Activated CD8-positive, alpha-beta T cell treated with anti-CD3 and anti-CD28 coated beads for 36 hours (primary cell): ENCODE data around the gene RHBDL3. TPM values are rescaled to one million over a fixed set of nuclear protein-coding genes. Genes with fewer than 3 reads are reported as not detected.

Experiments
- ATAC-seq: fragments of 200-7000 bp; cut with Tn5 transposase; one replicate; pipeline ENCODE4 v1.10.0; 2021; ENCODE audit warnings: mild to moderate bottlenecking, moderate library complexity
- CTCF ChIA-PET: fragments of 350-600 bp; sonication (Branson Sonifier 250); formaldehyde crosslinking; loops from one replicate; lab custom pipeline; 2021; ENCODE audit warnings: antibody characterized with exemption; lab: Charles Lee
- POLR2A ChIA-PET: fragments of 350-600 bp; sonication (Branson Sonifier 250); formaldehyde crosslinking; loops from one replicate; lab custom pipeline; 2021; ENCODE audit warnings: antibody characterized with exemption; lab: Charles Lee
- DNase-seq: peaks from one replicate; pipeline ENCODE4 v3.0.0-alpha.2; 2020
- H3K27ac Mint-ChIP-seq: one replicate; pipeline ENCODE4 v1.8.0; 2021; ENCODE audit warnings: mild to moderate bottlenecking, mixed read lengths
- H3K27me3 Mint-ChIP-seq: one replicate; pipeline ENCODE4 v1.8.0; 2021; ENCODE audit warnings: mixed read lengths
- H3K36me3 Mint-ChIP-seq: one replicate; pipeline ENCODE4 v1.8.0; 2021; ENCODE audit warnings: low read depth, mixed read lengths
- H3K4me1 Mint-ChIP-seq: one replicate; pipeline ENCODE4 v1.8.0; 2021; ENCODE audit warnings: low read depth, mixed read lengths
- H3K4me3 Mint-ChIP-seq: one replicate; pipeline ENCODE4 v1.8.0; 2021; ENCODE audit warnings: mild to moderate bottlenecking, moderate library complexity, mixed read lengths
- H3K9me3 Mint-ChIP-seq: one replicate; pipeline ENCODE4 v1.8.0; 2021; ENCODE audit warnings: mixed read lengths
- CTCF ChIP-seq: fragments of 200-600 bp; IDR thresholded peaks from one replicate; pipeline ENCODE4 v1.8.0; 2022; ENCODE audit warnings: antibody characterized with exemption, mild to moderate bottlenecking
- intact Hi-C: fragments of 100-400 bp; cut with micrococcal nuclease; formaldehyde crosslinking; loops from one replicate; pipeline ENCODE4 v1.10.0; 2022
- total RNA-seq, 2 experiments: library from RNA; stranded (reverse); gene quantifications; one replicate each; pipeline ENCODE4 v1.2.3, GENCODE V29; 2021

RHBDL3 gene
- total RNA-seq, 2 experiments from 2014 or later, result 0.11 TPM; not detected in 1

- DNase-seq (no peak), ATAC-seq (no peak)
- no peaks in the 10 kb centered on the region for H3K27me3 Mint-ChIP-seq
- no peak overlapping the region for H3K4me3 Mint-ChIP-seq
- H3K9me3 Mint-ChIP-seq, result no peaks in the 10 kb centered on the region
- ChIA-PET POLR2A (no interaction called here), CTCF (interaction anchor here (0.5 kb wide), 1 partner anchor 62 kb away, joined by 3 read pairs; no protein-coding TSS in a partner anchor)
- H3K4me1 Mint-ChIP-seq, result no peaks in the 10 kb centered on the region
- intact Hi-C loops, result no loop called here
- H3K36me3 Mint-ChIP-seq, result no peaks in the 10 kb centered on the region
- no peak overlapping the region for H3K27ac Mint-ChIP-seq
- no peak for TF ChIP-seq CTCF
Observed at GRCh38 chr17:32289471-32290070, 23.9 kb downstream of the RHBDL3 start.

- no peaks in the 10 kb centered on the region for H3K9me3 Mint-ChIP-seq
- intact Hi-C loops, result no loop called here
- no peak overlapping the region for H3K27ac Mint-ChIP-seq
- H3K27me3 Mint-ChIP-seq, result no peaks in the 10 kb centered on the region
- no peak for TF ChIP-seq CTCF
- no peaks in the 10 kb centered on the region for H3K4me1 Mint-ChIP-seq
- no peak overlapping the region for H3K4me3 Mint-ChIP-seq
- ATAC-seq, result no peak
- ChIA-PET CTCF (no interaction called here), POLR2A (no interaction called here)
- DNase-seq, result no peak
- H3K36me3 Mint-ChIP-seq, result no peaks in the 10 kb centered on the region
Observed at GRCh38 chr17:32292094-32292493, 26.5 kb downstream of the RHBDL3 start.

- ATAC-seq (no peak), DNase-seq (no peak)
- H3K27ac Mint-ChIP-seq, result no peak overlapping the region
- ChIA-PET POLR2A (no interaction called here), CTCF (interaction anchor here (1.2 kb wide), 1 partner anchor 44 kb away, joined by 3 read pairs; no protein-coding TSS in a partner anchor)
- H3K9me3 Mint-ChIP-seq, result no peaks in the 10 kb centered on the region
- H3K36me3 Mint-ChIP-seq, result no peaks in the 10 kb centered on the region
- TF ChIP-seq CTCF, result no peak
- intact Hi-C loops, result no loop called here
- H3K4me3 Mint-ChIP-seq, result no peak overlapping the region
- no peaks in the 10 kb centered on the region for H3K27me3 Mint-ChIP-seq
- no peaks in the 10 kb centered on the region for H3K4me1 Mint-ChIP-seq
Observed at GRCh38 chr17:32297424-32297823, 31.8 kb downstream of the RHBDL3 start.

GRCh38 chr17:32297860-32298259 is 32.2 kb downstream of the RHBDL3 start:
- Mint-ChIP-seq H3K27me3 (no peaks in the 10 kb centered on the region), H3K27ac (no peak overlapping the region), H3K4me3 (no peak overlapping the region), H3K9me3 (no peaks in the 10 kb centered on the region), H3K36me3 (no peaks in the 10 kb centered on the region), H3K4me1 (no peaks in the 10 kb centered on the region)
- CTCF ChIA-PET, result no interaction called here
- ATAC-seq (no peak), DNase-seq (no peak)
- POLR2A ChIA-PET, result no interaction called here
- intact Hi-C loops, result no loop called here
- no peak for TF ChIP-seq CTCF

GRCh38 chr17:32298298-32298697 is 32.7 kb downstream of the RHBDL3 start:
- TF ChIP-seq CTCF, result no peak
- no peaks in the 10 kb centered on the region for H3K4me1 Mint-ChIP-seq
- H3K9me3 Mint-ChIP-seq, result no peaks in the 10 kb centered on the region
- ATAC-seq, result no peak
- H3K27me3 Mint-ChIP-seq, result no peaks in the 10 kb centered on the region
- no peaks in the 10 kb centered on the region for H3K36me3 Mint-ChIP-seq
- intact Hi-C loops, result no loop called here
- no peak for DNase-seq
- no peak overlapping the region for H3K4me3 Mint-ChIP-seq
- CTCF ChIA-PET, result no interaction called here
- POLR2A ChIA-PET, result no interaction called here
- H3K27ac Mint-ChIP-seq, result no peak overlapping the region
